HL-60 (cell line): ENCODE data around the gene NDRG4.

ENCODE experiments used
- GABPA ChIP-seq: IDR thresholded peaks from 2 replicates; pipeline ENCODE4 v1.6.1; 2012; ENCODE audit warnings: low read depth
- TF ChIP-seq, protein P1 (sequence below): IDR thresholded peaks from one replicate; pipeline ENCODE4 v1.5.1; 2011; ENCODE audit warnings: low read length, control low read depth, inconsistent platforms; ENCODE audit not compliant: insufficient read depth
- TF ChIP-seq, protein P2 (sequence below): IDR thresholded peaks from 2 replicates; pipeline ENCODE4 v1.6.1; 2012; ENCODE audit warnings: low read depth; ENCODE audit not compliant: insufficient replicate concordance

- TF ChIP-seq, protein P1, sequence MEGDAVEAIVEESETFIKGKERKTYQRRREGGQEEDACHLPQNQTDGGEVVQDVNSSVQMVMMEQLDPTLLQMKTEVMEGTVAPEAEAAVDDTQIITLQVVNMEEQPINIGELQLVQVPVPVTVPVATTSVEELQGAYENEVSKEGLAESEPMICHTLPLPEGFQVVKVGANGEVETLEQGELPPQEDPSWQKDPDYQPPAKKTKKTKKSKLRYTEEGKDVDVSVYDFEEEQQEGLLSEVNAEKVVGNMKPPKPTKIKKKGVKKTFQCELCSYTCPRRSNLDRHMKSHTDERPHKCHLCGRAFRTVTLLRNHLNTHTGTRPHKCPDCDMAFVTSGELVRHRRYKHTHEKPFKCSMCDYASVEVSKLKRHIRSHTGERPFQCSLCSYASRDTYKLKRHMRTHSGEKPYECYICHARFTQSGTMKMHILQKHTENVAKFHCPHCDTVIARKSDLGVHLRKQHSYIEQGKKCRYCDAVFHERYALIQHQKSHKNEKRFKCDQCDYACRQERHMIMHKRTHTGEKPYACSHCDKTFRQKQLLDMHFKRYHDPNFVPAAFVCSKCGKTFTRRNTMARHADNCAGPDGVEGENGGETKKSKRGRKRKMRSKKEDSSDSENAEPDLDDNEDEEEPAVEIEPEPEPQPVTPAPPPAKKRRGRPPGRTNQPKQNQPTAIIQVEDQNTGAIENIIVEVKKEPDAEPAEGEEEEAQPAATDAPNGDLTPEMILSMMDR, result no peak
- TF ChIP-seq, protein P2, sequence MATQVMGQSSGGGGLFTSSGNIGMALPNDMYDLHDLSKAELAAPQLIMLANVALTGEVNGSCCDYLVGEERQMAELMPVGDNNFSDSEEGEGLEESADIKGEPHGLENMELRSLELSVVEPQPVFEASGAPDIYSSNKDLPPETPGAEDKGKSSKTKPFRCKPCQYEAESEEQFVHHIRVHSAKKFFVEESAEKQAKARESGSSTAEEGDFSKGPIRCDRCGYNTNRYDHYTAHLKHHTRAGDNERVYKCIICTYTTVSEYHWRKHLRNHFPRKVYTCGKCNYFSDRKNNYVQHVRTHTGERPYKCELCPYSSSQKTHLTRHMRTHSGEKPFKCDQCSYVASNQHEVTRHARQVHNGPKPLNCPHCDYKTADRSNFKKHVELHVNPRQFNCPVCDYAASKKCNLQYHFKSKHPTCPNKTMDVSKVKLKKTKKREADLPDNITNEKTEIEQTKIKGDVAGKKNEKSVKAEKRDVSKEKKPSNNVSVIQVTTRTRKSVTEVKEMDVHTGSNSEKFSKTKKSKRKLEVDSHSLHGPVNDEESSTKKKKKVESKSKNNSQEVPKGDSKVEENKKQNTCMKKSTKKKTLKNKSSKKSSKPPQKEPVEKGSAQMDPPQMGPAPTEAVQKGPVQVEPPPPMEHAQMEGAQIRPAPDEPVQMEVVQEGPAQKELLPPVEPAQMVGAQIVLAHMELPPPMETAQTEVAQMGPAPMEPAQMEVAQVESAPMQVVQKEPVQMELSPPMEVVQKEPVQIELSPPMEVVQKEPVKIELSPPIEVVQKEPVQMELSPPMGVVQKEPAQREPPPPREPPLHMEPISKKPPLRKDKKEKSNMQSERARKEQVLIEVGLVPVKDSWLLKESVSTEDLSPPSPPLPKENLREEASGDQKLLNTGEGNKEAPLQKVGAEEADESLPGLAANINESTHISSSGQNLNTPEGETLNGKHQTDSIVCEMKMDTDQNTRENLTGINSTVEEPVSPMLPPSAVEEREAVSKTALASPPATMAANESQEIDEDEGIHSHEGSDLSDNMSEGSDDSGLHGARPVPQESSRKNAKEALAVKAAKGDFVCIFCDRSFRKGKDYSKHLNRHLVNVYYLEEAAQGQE, result no peak
- TF ChIP-seq GABPA, result no peak
These were observed 13.9 kb downstream of the NDRG4 start for GRCh38 chr16:58513874-58514273.
